Measurements from ENCODE around the gene NAGLU. TPM values are rescaled to one million over a fixed set of nuclear protein-coding genes. Genes with fewer than 3 reads are reported as not detected.

Gene NAGLU
- 36.4 and 63.2 TPM in 2 replicates for total RNA-seq

GRCh38 chr17:42536048-42536371 lies at the start of gene NAGLU:
TSS of gene NAGLU (plus strand) at chr17:42536241. CDS start at chr17:42536273, 32 bp downstream.

GRCh38 chr17:42552736-42553135 lies 16.7 kb downstream of the NAGLU start, which contains the start of gene HSD17B1:
TSS of gene HSD17B1 (plus strand) at chr17:42552923. CDS start at chr17:42552934, 11 bp downstream.

GRCh38 chr17:42561897-42562387 lies 25.9 kb downstream of the NAGLU start, which contains the start of gene COASY:
TSS of gene COASY (plus strand) at chr17:42562148. CDS start at chr17:42562623, 475 bp downstream.

GRCh38 chr17:42566883-42567573 lies 31.0 kb downstream of the NAGLU start, which contains the start of gene MLX:
TSS of gene MLX (plus strand) at chr17:42567100. CDS start at chr17:42567125, 25 bp downstream.

GRCh38 chr17:42577532-42578281 lies 41.7 kb downstream of the NAGLU start, which contains the start of gene PSMC3IP:
TSS of gene PSMC3IP (minus strand) at chr17:42577729. CDS start at chr17:42577686, 43 bp downstream.

Other genes with a start within 250 kb of the NAGLU start
- gene STAT5A, start 247.7 kb upstream of the NAGLU start, total RNA-seq: 4.9 and 19.0 TPM in 2 replicates
- 105 and 140 TPM in 2 replicates for gene STAT3, start 147.8 kb upstream of the NAGLU start, total RNA-seq
- gene CAVIN1, start 113.0 kb upstream of the NAGLU start, total RNA-seq: 374 and 587 TPM in 2 replicates
- gene ATP6V0A1, start 77.4 kb upstream of the NAGLU start, total RNA-seq: 53.4 and 68.0 TPM in 2 replicates
- gene HSD17B1, start 16.7 kb downstream of the NAGLU start, total RNA-seq: 0.88 and 1.5 TPM in 2 replicates
- gene COASY, start 25.9 kb downstream of the NAGLU start, total RNA-seq: 13.1 and 26.4 TPM in 2 replicates
- gene MLX, start 30.9 kb downstream of the NAGLU start, total RNA-seq: 33.7 and 34.4 TPM in 2 replicates
- gene PSMC3IP, start 41.5 kb downstream of the NAGLU start, total RNA-seq: 0.89 and 5.2 TPM in 2 replicates
- gene RETREG3, start 73.1 kb downstream of the NAGLU start, total RNA-seq: 37.1 and 47.5 TPM in 2 replicates
- 12.5 and 43.9 TPM in 2 replicates for gene TUBG1, start 73.4 kb downstream of the NAGLU start, total RNA-seq
- gene TUBG2, start 123.0 kb downstream of the NAGLU start, total RNA-seq: 11.9 and 13.2 TPM in 2 replicates
- gene PLEKHH3, start 140.8 kb downstream of the NAGLU start, total RNA-seq: 8.9 and 11.6 TPM in 2 replicates
- gene CCR10, start 145.6 kb downstream of the NAGLU start, total RNA-seq: 1.8 and 2.5 TPM in 2 replicates
- gene CNTNAP1, start 146.3 kb downstream of the NAGLU start, total RNA-seq: 24.9 and 52.4 TPM in 2 replicates
- 12.5 and 15.1 TPM in 2 replicates for gene EZH1, start 208.8 kb downstream of the NAGLU start, total RNA-seq
- not detected in 2 replicates for gene RAMP2, start 225.0 kb downstream of the NAGLU start, total RNA-seq
- 46.7 and 67.1 TPM in 2 replicates for gene VPS25, start 237.2 kb downstream of the NAGLU start, total RNA-seq
- 1.5 and 5.3 TPM in 2 replicates for gene WNK4, start 244.4 kb downstream of the NAGLU start, total RNA-seq